Mucosa of descending colon (tissue), 3 donors: ENCODE measurements around the gene TENM4. TPM values are rescaled to one million over a fixed set of nuclear protein-coding genes. Genes with fewer than 3 reads are reported as not detected.

Experiments
- ATAC-seq: fragments of 200-7000 bp; cut with Tn5 transposase; one replicate; pipeline ENCODE4 v1.9.1; 2020; ENCODE audit warnings: mild to moderate bottlenecking, moderate library complexity
- DNase-seq, 3 donors: peaks; one replicate each; pipeline ENCODE4 v3.0.0-alpha.2; 2020
- H3K36me3 ChIP-seq: fragments of 200-600 bp; one replicate; pipeline ENCODE4 v1.8.0; 2021; ENCODE audit warnings: low read depth, mild to moderate bottlenecking
- H3K4me1 ChIP-seq: fragments of 200-600 bp; one replicate; pipeline ENCODE4 v1.8.0; 2021; ENCODE audit warnings: low read depth, mild to moderate bottlenecking
- H3K4me3 ChIP-seq: fragments of 200-600 bp; one replicate; pipeline ENCODE4 v1.8.0; 2021; ENCODE audit warnings: mild to moderate bottlenecking
- H3K9me3 ChIP-seq: fragments of 200-600 bp; one replicate; pipeline ENCODE4 v1.8.0; 2021; ENCODE audit warnings: mild to moderate bottlenecking
- intact Hi-C, 2 donors: fragments of 100-400 bp; cut with DNase I in 1 of 2; cut with micrococcal nuclease in 1 of 2; formaldehyde crosslinking; loops; one replicate each; pipeline versions ENCODE4 v1.11.0 to v1.11.1; 2022; cut with DNase I, micrococcal nuclease
- total RNA-seq, 3 donors: library from RNA; stranded (reverse); fragmentation: NEBNext Ultra II Directional in 2 of 3; extraction: Animal tissue kit (Norgen Biotek cat#: 25700) in 2 of 3; gene quantifications; one replicate each; pipeline versions ENCODE4 v1.2.1 to v1.2.4, GENCODE V29; 2021 to 2023
- TF ChIP-seq, protein P1 (sequence below): fragments of 200-600 bp; IDR thresholded peaks from one replicate; pipeline ENCODE4 v1.8.0; 2022; ENCODE audit warnings: antibody characterized with exemption, mild to moderate bottlenecking
- donor health status: DM: no; HTN: no; CAD: no; lungs with moderate emphysema.
- donor health status: DM: no; HTN: no; CAD: no.
- donor health status: DM: no; HTN: yes; CAD: no.

TENM4 gene
- total RNA-seq, 3 donors from 2014 or later = 0.70 to 1.6 (median 1.2) TPM

DNA sequence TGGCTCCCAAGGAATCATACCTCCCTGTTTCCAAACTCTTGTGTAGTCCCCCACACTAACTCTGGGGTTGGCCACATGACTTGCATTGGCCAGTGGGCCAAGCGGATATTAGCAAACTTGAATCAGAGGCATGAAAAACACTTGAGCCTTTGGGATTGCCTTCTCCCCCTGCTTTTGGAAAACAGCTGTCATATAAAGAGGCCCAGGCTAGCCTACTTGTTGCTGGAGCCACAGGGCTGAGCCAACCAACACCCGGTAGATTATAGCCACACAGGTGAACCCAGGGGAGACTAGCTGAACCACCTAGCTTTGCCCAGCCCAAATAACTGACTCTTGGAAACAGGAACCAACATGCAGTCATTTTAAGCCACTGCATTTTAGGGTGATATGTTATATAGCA, 354.8 kb downstream of the TENM4 start:
- Histone ChIP-seq H3K4me3 (no peak overlapping the region), H3K9me3 (no peaks in the 10 kb centered on the region), H3K36me3 (no peaks in the 10 kb centered on the region), H3K4me1 (no peaks in the 10 kb centered on the region)
- no peak for DNase-seq
- ATAC-seq = no peak
- TF ChIP-seq, protein P1, sequence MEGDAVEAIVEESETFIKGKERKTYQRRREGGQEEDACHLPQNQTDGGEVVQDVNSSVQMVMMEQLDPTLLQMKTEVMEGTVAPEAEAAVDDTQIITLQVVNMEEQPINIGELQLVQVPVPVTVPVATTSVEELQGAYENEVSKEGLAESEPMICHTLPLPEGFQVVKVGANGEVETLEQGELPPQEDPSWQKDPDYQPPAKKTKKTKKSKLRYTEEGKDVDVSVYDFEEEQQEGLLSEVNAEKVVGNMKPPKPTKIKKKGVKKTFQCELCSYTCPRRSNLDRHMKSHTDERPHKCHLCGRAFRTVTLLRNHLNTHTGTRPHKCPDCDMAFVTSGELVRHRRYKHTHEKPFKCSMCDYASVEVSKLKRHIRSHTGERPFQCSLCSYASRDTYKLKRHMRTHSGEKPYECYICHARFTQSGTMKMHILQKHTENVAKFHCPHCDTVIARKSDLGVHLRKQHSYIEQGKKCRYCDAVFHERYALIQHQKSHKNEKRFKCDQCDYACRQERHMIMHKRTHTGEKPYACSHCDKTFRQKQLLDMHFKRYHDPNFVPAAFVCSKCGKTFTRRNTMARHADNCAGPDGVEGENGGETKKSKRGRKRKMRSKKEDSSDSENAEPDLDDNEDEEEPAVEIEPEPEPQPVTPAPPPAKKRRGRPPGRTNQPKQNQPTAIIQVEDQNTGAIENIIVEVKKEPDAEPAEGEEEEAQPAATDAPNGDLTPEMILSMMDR = no peak
- intact Hi-C loops = no loop called here

DNA sequence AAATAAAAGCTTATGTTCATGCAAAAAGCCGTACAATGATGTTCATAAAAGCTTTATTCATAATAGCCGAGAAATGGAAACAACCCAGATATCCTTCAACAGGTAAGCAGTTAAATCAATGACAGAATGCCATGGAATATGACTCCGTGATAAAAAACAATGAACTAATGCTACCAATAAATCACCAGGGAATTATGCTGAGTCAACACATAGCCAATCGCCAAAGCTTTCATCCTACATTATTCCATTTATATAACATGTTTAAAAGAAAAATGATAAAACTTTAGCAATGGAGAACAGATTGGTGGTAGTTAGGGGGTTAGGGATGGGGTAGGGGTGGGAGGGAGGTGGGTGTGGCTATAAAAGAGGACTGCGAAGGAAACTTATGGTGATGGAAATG, 356.4 kb downstream of the TENM4 start:
- Histone ChIP-seq H3K4me1 (no peaks in the 10 kb centered on the region), H3K4me3 (no peak overlapping the region), H3K36me3 (no peaks in the 10 kb centered on the region), H3K9me3 (no peaks in the 10 kb centered on the region)
- intact Hi-C loops = no loop called here
- TF ChIP-seq, protein P1 = no peak
- ATAC-seq = no peak
- no peak for DNase-seq

DNA sequence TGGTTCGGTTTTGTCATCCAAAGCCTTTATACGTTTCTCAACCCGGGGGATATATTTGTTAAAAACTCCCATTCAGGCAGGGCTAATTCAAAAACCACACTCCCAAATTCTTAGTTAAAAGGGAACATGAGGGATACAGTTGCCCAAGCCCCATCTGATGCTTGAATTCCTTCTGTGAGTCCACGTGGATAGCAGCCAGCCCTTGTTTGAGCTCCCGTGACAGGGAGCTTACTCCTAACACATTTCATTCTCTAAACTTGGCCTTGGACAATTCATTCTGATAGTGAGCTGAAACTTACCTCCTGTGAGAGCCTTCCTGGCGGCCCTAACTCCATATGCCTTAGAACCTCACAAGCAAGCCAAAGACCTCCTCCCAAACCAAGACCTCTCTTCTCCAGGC, 357.5 kb downstream of the TENM4 start:
- ATAC-seq (no peak), DNase-seq (no peak)
- intact Hi-C loops = no loop called here
- H3K4me3 ChIP-seq = no peak overlapping the region
- H3K36me3 ChIP-seq = no peaks in the 10 kb centered on the region
- TF ChIP-seq, protein P1 = no peak
- no peaks in the 10 kb centered on the region for H3K9me3 ChIP-seq
- no peaks in the 10 kb centered on the region for H3K4me1 ChIP-seq

DNA sequence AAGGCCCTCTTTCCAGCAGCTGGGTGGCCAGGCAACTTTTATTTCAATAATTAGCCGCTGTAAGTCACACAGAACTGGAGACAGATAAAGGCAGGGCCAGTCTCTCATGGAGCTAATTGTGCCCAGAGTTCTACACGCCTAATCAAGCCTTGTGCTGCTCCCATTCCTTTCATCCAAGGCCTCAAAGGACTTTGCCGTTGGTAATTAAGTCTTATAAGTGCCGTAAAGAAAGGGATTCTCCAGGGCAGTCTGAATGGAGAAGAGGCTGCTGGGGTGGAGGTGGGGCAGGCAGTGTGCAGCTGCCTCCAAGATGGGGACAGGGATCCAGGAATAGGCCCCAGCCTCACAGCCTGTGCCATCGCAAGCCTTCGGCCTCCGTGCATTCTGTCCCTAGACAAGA, 357.9 kb downstream of the TENM4 start:
- DNase-seq (no peak), ATAC-seq (no peak)
- Histone ChIP-seq H3K4me3 (no peak overlapping the region), H3K9me3 (no peaks in the 10 kb centered on the region), H3K4me1 (no peaks in the 10 kb centered on the region), H3K36me3 (no peaks in the 10 kb centered on the region)
- TF ChIP-seq, protein P1 = no peak
- intact Hi-C loops = no loop called here

DNA sequence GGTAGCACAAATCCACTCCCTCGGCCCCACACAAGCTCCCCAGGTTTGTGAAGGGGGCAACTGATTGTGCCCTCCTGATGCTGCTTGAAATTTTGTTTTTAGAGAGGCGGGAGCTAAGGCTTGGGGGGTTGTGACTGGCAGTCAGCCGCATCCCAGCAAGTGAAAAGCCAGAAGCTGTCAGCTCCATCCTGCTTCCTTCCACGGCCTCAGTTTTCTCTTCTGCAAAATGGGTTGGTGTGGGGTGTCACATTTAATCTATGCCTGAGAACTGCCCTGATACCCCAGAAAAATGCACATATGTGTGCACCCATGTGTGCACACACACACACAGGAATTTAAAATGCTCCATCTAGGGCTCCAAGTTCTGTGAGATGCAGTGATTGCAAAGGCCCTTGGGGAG, 358.6 kb downstream of the TENM4 start:
- intact Hi-C loops = no loop called here
- no peaks in the 10 kb centered on the region for H3K36me3 ChIP-seq
- H3K9me3 ChIP-seq = no peaks in the 10 kb centered on the region
- no peak for DNase-seq
- ATAC-seq = no peak
- no peaks in the 10 kb centered on the region for H3K4me1 ChIP-seq
- TF ChIP-seq, protein P1 = no peak
- no peak overlapping the region for H3K4me3 ChIP-seq

DNA sequence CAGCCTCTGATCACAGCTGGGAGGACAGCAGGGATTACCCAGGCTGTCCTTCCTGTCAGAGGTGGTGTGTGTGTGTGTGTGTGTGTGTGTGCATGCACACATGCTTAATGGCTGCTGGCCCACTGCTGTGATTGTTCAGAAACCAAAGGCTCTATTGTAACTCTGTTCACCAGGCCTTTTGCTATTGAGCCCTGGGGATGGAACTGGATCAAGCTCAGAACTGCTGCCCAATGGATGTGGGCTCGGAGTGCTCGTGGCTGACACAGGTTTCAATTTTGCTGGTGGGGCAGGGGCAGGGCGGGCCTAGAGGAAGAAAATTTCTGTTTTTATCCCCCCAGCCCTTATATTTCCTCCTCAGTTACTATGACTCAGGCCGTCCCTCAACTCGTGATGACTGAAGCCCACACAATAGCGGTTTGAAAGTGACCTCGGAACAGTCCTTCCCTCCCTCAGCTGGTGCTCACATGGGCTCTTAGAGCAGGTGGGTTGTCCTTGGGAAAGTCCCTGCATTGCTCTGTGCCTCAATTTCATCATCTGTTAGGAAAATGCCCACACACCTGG, 359.3 kb downstream of the TENM4 start:
- Histone ChIP-seq H3K36me3 (no peaks in the 10 kb centered on the region), H3K4me3 (no peak overlapping the region), H3K4me1 (no peaks in the 10 kb centered on the region), H3K9me3 (no peaks in the 10 kb centered on the region)
- TF ChIP-seq, protein P1 = no peak
- intact Hi-C loops = no loop called here
- DNase-seq (no peak), ATAC-seq (no peak)
